Measurements from ENCODE around the gene GOPC.

GRCh38 chr6:117512056-117512828 is 90.1 kb downstream of the GOPC start:
- TF ChIP-seq CTCF (IDR thresholded peaks at IDR 0.05) (no peak), POLR2A (IDR thresholded peaks at IDR 0.05) (no peak)
